BLaER1 treated with 17β-estradiol and CSF1 and Interleukin-3, amounts not matched to agents 10 nM and 100 nM (cell line): Measurements from ENCODE around the gene FBLN2.

Source experiments
- H3K27ac ChIP-seq, 11 experiments: shearing (Covaris generic); formaldehyde crosslinking; 2 replicates each; pipeline ENCODE4 v1.8.1; 2022
- H3K27me3 ChIP-seq, 11 experiments: shearing (Covaris generic); formaldehyde crosslinking; 2 replicates each; pipeline ENCODE4 v1.8.1; 2022
- H3K36me3 ChIP-seq, 11 experiments: shearing (Covaris generic); formaldehyde crosslinking; 2 replicates each; pipeline ENCODE4 v1.8.1; 2022
- H3K4me1 ChIP-seq, 10 experiments: shearing (Covaris generic); formaldehyde crosslinking; 2 replicates each; pipeline ENCODE4 v1.8.1; 2022
- H3K4me2 ChIP-seq, 11 experiments: shearing (Covaris generic); formaldehyde crosslinking; 2 replicates each; pipeline ENCODE4 v1.8.1; 2022
- H3K4me3 ChIP-seq, 10 experiments: shearing (Covaris generic); formaldehyde crosslinking; 2 replicates each; pipeline ENCODE4 v1.8.1; 2022
- H3K9ac ChIP-seq, 11 experiments: shearing (Covaris generic); formaldehyde crosslinking; 2 replicates each; pipeline ENCODE4 v1.8.1; 2022
- H3K9me3 ChIP-seq, 11 experiments: shearing (Covaris generic); formaldehyde crosslinking; replicated peaks in 1 of 11; 2 replicates each; pipeline ENCODE4 v1.8.1; 2022
- H4K20me1 ChIP-seq, 11 experiments: shearing (Covaris generic); formaldehyde crosslinking; 2 replicates each; pipeline ENCODE4 v1.8.1; 2022
- Cebpa-rat ChIP-seq, 11 experiments: shearing (Covaris generic); IDR thresholded peaks; 2 replicates each; pipeline ENCODE4 v1.8.1; 2022

The FBLN2 gene

GRCh38 chr3:13612829-13613228, 63.9 kb downstream of the FBLN2 start:
- no peak overlapping the region for H3K27ac ChIP-seq
- peaks cover 0 to 11% (median 0%) of the 10 kb centered on the region in 11 experiments; a peak in 7 of 22 replicates for H3K9me3 ChIP-seq
- H3K9ac ChIP-seq, result no peak overlapping the region
- no peak for TF ChIP-seq Cebpa-rat (IDR thresholded peaks at IDR 0.05)
- H3K36me3 ChIP-seq, result no peaks in the 10 kb centered on the region
- H3K4me1 ChIP-seq, result peaks cover 0 to 6% (median 0%) of the 10 kb centered on the region in 10 experiments; a peak in 1 of 20 replicates
- no peaks in the 10 kb centered on the region for H4K20me1 ChIP-seq
- no peaks in the 10 kb centered on the region for H3K27me3 ChIP-seq
- no peak overlapping the region for H3K4me3 ChIP-seq
- H3K4me2 ChIP-seq, result peak overlapping the region in 1 of 11 experiments; percentile 36; a peak in 1 of 22 replicates

GRCh38 chr3:13613343-13614190, 64.6 kb downstream of the FBLN2 start:
- H3K4me3 ChIP-seq, result no peak overlapping the region

GRCh38 chr3:13614607-13615006, 65.7 kb downstream of the FBLN2 start:
- TF ChIP-seq Cebpa-rat (IDR thresholded peaks at IDR 0.05), result no peak
- H3K27ac ChIP-seq, result no peak overlapping the region

More at GRCh38 chr3:13613343-13614190, 64.6 kb downstream of the FBLN2 start:
- no peak overlapping the region for H3K9ac ChIP-seq
- peak overlapping the region in 1 of 11 experiments; percentile 47; a peak in 1 of 22 replicates for H3K27ac ChIP-seq
- TF ChIP-seq Cebpa-rat (IDR thresholded peaks at IDR 0.05), result no peak
- peaks cover 0 to 6% (median 0%) of the 10 kb centered on the region in 10 experiments; a peak in 1 of 20 replicates for H3K4me1 ChIP-seq
- H3K4me2 ChIP-seq, result 0 out of 22 replicates have a peak overlapping the region, but pooled peaks of 1 of the 11 experiments have one; percentile 36
- no peaks in the 10 kb centered on the region for H3K36me3 ChIP-seq
- no peaks in the 10 kb centered on the region for H3K27me3 ChIP-seq
- no peaks in the 10 kb centered on the region for H4K20me1 ChIP-seq
- peaks cover 0 to 11% (median 0%) of the 10 kb centered on the region in 11 experiments; a peak in 7 of 22 replicates for H3K9me3 ChIP-seq

GRCh38 chr3:13615019-13615528, 66.1 kb downstream of the FBLN2 start:
- Histone ChIP-seq H4K20me1 (no peaks in the 10 kb centered on the region), H3K4me2 (no peak overlapping the region), H3K27ac (no peak overlapping the region), H3K4me3 (no peak overlapping the region), H3K9ac (no peak overlapping the region), H3K27me3 (no peaks in the 10 kb centered on the region), H3K9me3 (peaks cover 0 to 11% (median 0%) of the 10 kb centered on the region in 11 experiments; a peak in 7 of 22 replicates), H3K4me1 (peaks cover 0 to 6% (median 0%) of the 10 kb centered on the region in 10 experiments; a peak in 1 of 20 replicates), H3K36me3 (no peaks in the 10 kb centered on the region)
- TF ChIP-seq Cebpa-rat (IDR thresholded peaks at IDR 0.05), result no peak

More at GRCh38 chr3:13614607-13615006, 65.7 kb downstream of the FBLN2 start:
- no peak overlapping the region for H3K9ac ChIP-seq
- peaks cover 0 to 6% (median 0%) of the 10 kb centered on the region in 10 experiments; a peak in 1 of 20 replicates for H3K4me1 ChIP-seq
- H3K27me3 ChIP-seq, result no peaks in the 10 kb centered on the region
- no peak overlapping the region for H3K4me2 ChIP-seq
- H3K9me3 ChIP-seq, result peaks cover 0 to 11% (median 0%) of the 10 kb centered on the region in 11 experiments; a peak in 7 of 22 replicates
- no peaks in the 10 kb centered on the region for H4K20me1 ChIP-seq
- H3K36me3 ChIP-seq, result no peaks in the 10 kb centered on the region
- no peak overlapping the region for H3K4me3 ChIP-seq

- H3K36me3 ChIP-seq, result no peaks in the 10 kb centered on the region
Observed at GRCh38 chr3:13616359-13616758, 67.4 kb downstream of the FBLN2 start.

GRCh38 chr3:13617097-13617738, 68.3 kb downstream of the FBLN2 start:
- Histone ChIP-seq H3K4me2 (no peak overlapping the region), H3K9me3 (peaks cover 0 to 11% (median 0%) of the 10 kb centered on the region in 11 experiments; a peak in 7 of 22 replicates), H4K20me1 (no peaks in the 10 kb centered on the region), H3K27ac (no peak overlapping the region), H3K36me3 (no peaks in the 10 kb centered on the region), H3K4me1 (peaks cover 14 to 21% (median 18%) of the 10 kb centered on the region in 10 experiments), H3K4me3 (no peak overlapping the region), H3K27me3 (no peaks in the 10 kb centered on the region), H3K9ac (no peak overlapping the region)
- TF ChIP-seq Cebpa-rat (IDR thresholded peaks at IDR 0.05), result no peak

More at GRCh38 chr3:13616359-13616758, 67.4 kb downstream of the FBLN2 start:
- no peak for TF ChIP-seq Cebpa-rat (IDR thresholded peaks at IDR 0.05)
- H3K9ac ChIP-seq, result no peak overlapping the region
- no peak overlapping the region for H3K4me2 ChIP-seq
- H3K27me3 ChIP-seq, result no peaks in the 10 kb centered on the region
- peaks cover 5 to 12% (median 9%) of the 10 kb centered on the region in 10 experiments for H3K4me1 ChIP-seq
- H3K4me3 ChIP-seq, result no peak overlapping the region
- H4K20me1 ChIP-seq, result no peaks in the 10 kb centered on the region
- H3K9me3 ChIP-seq, result peaks cover 0 to 11% (median 0%) of the 10 kb centered on the region in 11 experiments; a peak in 7 of 22 replicates
- H3K27ac ChIP-seq, result no peak overlapping the region

- no peak overlapping the region for H3K4me2 ChIP-seq
- H3K27ac ChIP-seq, result no peak overlapping the region
- H3K27me3 ChIP-seq, result no peaks in the 10 kb centered on the region
- H3K9me3 ChIP-seq, result peaks cover 0 to 11% (median 0%) of the 10 kb centered on the region in 11 experiments; a peak in 7 of 22 replicates
- TF ChIP-seq Cebpa-rat (IDR thresholded peaks at IDR 0.05), result no peak
- H3K4me1 ChIP-seq, result peaks cover 16 to 27% (median 23%) of the 10 kb centered on the region in 10 experiments
- H3K36me3 ChIP-seq, result no peaks in the 10 kb centered on the region
- no peak overlapping the region for H3K9ac ChIP-seq
- no peak overlapping the region for H3K4me3 ChIP-seq
- no peaks in the 10 kb centered on the region for H4K20me1 ChIP-seq
Observed at GRCh38 chr3:13617981-13618380, 69.1 kb downstream of the FBLN2 start.

- H4K20me1 ChIP-seq, result no peaks in the 10 kb centered on the region
- no peak overlapping the region for H3K9ac ChIP-seq
- no peak overlapping the region for H3K27ac ChIP-seq
- H3K27me3 ChIP-seq, result no peaks in the 10 kb centered on the region
- peaks cover 0 to 3% (median 0%) of the 10 kb centered on the region in 11 experiments; a peak in 5 of 22 replicates for H3K9me3 ChIP-seq
- TF ChIP-seq Cebpa-rat (IDR thresholded peaks at IDR 0.05), result no peak
- H3K4me2 ChIP-seq, result no peak overlapping the region
- no peaks in the 10 kb centered on the region for H3K36me3 ChIP-seq
- H3K4me3 ChIP-seq, result no peak overlapping the region
- peaks cover 16 to 28% (median 23%) of the 10 kb centered on the region in 10 experiments for H3K4me1 ChIP-seq
Observed at GRCh38 chr3:13618836-13619235, 69.9 kb downstream of the FBLN2 start.
